GM12891 (cell line): ENCODE data around the gene RANBP9. TPM values are rescaled to one million over a fixed set of nuclear protein-coding genes. Genes with fewer than 3 reads are reported as not detected.

ENCODE experiments used
- DNase-seq: peaks from one replicate; pipeline ENCODE4 v3.0.0; 2011; ENCODE audit warnings: low spot score; ENCODE audit not compliant: insufficient read length
- FAIRE-seq: peaks from 2 replicates; lab custom pipeline; 2011; peaks lifted over from hg19 to GRCh38; lab: Jason Lieb, UNC
- PAX5 ChIP-seq: IDR thresholded peaks from 2 replicates; pipeline ENCODE4 v1.6.1; 2011; ENCODE audit warnings: low read length, moderate library complexity, mild to moderate bottlenecking; ENCODE audit not compliant: insufficient read depth, severe bottlenecking
- POLR2A ChIP-seq: IDR thresholded peaks from 2 replicates; pipeline ENCODE4 v1.6.1; 2011; ENCODE audit warnings: low read depth, low read length, control low read depth
- POLR2AphosphoS5 ChIP-seq: IDR thresholded peaks from 2 replicates; pipeline ENCODE4 v1.6.1; 2011; ENCODE audit warnings: low read depth, low read length, control low read depth
- POU2F2 ChIP-seq: IDR thresholded peaks from 2 replicates; pipeline ENCODE4 v1.6.1; 2011; ENCODE audit warnings: low read depth, mild to moderate bottlenecking, control low read depth, low read length, moderate library complexity
- SPI1 ChIP-seq: IDR thresholded peaks from 2 replicates; pipeline ENCODE4 v1.6.1; 2011; ENCODE audit warnings: low read depth, low read length, control low read depth
- TAF1 ChIP-seq: IDR thresholded peaks from 2 replicates; pipeline ENCODE4 v1.6.1; 2011; ENCODE audit warnings: low read depth, low read length, control low read depth
- polyA plus RNA-seq: library from polyadenylated mRNA; unstranded; fragments of >200 nt; gene quantifications from one replicate; pipeline ENCODE4 v1.2.1, GENCODE V29; 2012; ENCODE audit warnings: low read depth, missing spikeins, inconsistent platforms; ENCODE audit not compliant: missing spikeins

RANBP9 gene
- polyA plus RNA-seq: 19.3 TPM

DNA sequence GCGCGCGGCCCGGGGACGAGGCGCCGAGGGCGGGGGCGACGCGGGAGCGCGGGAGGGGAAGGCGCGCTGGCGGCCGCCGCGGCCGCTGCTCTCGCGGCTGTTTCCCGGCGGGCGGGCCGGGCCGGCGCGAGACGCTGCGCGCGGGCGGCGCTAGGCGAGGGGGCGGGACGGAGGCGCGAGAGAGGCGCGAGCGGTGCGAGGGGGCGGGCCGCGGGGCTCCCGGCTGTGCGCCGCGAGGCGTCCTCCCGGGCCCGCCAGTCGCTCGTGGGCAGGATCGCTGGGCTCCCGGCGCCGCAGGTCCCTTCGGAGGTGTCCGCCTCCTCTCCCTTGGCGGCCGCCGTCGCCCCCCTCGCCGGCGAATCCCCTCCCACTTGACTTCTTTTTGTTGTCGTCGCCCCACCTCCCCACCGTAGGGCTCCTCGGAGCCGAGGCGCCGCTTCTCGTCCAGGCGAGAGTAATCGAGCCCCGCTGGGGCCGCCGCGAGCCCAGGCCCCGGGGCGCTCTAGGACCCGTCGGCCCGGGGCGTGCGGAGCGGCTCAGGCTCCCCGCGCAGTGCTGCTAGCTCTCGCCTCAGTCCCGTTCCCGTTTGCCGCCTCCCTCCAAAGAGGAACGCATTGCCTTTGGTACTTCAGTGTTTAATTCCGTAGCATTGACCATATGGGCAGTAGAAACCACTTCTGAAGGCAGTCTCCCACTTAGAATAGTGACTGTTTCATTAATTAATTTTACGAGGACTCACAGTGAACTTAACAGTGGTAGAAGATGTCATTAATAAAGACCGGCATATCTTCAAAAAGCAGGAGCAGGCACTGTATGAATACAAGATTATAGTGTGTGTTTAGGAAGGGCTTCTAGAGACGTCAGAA, at the start of gene RANBP9:
Gene RANBP9, minus strand, starts transcription at position 103 of the 866 bp plus-strand sequence. CDS start 330 bp downstream, outside the sequence.
- FAIRE-seq (peak; percentile 94), DNase-seq (peak; percentile 77)
- no peak for TF ChIP-seq POLR2AphosphoS5
- TF ChIP-seq TAF1: no peak
- no peak for TF ChIP-seq PAX5
- 0 out of 2 replicates have a peak, but pooled peaks have one; percentile 3 for TF ChIP-seq SPI1
- TF ChIP-seq POLR2A: peak; percentile 47; the same call in 1 of the 2 replicates
- no peak for TF ChIP-seq POU2F2

DNA sequence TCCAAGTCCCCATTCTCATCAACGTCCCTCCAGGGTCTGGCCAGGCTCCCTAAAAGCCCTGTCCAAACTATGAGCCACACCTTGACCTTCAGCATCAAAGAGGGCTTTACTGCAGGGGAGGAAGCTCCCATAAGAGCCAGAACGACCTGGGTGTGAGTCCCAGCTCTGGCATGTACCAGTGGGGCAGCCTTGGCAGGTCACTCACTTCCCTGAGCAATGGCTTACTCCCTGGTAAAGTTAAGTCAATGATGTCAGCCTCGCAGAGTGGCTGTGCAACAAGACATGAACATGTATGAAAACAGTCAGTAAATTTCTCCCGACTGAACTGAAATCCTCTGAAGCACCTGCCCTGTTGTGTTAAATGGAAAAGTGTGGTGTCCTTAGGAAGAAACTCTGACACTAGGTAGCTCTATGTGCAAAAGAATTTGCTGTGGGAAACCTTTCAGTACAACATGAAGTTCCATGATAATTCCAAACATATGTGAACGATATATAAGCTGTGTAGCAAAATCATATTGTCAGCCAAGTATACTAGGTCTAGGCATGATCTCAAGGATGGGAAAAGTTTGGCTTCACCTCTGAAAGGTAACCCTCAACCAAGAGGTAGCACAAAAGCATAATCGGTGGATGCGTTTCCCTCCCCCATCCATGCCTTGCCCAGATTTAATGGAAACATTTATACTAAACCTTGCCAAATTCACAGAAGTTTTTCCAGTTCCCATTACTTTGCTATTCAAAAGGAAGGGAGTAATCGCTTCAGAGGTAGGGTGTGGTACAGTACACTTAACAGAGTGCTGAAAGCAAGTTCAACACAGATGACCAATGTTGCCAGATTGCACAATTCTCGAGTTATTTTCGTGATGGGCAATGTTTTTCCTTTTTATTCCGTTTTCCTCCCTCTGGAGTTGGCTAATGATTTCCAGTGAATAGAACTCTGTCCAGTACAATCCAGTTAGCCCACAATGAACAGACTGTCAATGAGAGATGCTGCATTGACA, 49.0 kb upstream of the RANBP9 start:
- no peak for DNase-seq
- no peak for FAIRE-seq
- no peak for TF ChIP-seq POLR2A

DNA sequence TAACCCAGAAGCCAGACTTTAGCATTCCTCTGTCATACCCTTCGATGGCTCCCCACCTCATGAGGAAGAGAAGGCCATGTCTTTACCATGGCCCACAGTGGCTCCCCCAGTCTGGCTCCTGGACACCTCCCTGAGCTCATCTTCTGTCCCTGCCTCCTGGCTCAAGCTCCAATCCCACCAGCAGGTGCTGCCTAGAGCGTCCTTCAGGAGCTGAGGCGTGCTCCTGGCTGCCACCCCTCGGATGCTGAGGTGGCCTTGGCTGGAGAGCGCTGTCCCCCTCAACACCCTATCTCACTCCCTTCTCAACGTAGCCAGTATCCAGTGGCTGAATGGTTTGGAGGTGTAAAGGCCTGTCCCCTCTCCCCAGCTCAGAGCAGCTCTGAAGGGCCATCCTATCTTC, 47.4 kb upstream of the RANBP9 start:
- no peak for FAIRE-seq
- TF ChIP-seq POU2F2: no peak
- no peak for TF ChIP-seq SPI1
- no peak for TF ChIP-seq POLR2A
- no peak for TF ChIP-seq PAX5
- no peak for TF ChIP-seq POLR2AphosphoS5
- TF ChIP-seq TAF1: no peak
- DNase-seq: no peak

DNA sequence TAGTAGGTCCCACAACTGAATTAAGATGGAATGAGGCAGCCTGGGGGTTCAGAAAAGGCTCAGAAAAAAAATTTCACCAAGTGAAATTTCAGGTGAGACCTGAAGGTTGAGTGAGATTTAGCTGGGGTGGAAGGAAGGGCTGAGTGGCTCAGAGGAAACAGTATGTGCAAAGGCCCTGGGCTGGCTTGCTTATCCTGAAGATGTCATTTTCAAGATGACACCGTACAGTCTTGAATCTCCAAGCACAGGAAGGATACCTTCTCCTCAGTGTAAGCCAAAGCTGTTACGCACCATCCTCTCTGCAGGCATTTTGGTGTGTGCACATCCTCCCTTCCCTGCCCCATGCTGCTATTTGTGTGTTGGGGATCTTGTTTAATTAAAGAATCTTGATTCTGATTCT, 43.0 kb upstream of the RANBP9 start:
- FAIRE-seq (no peak), DNase-seq (no peak)
- TF ChIP-seq SPI1 (no peak), POLR2AphosphoS5 (no peak), POU2F2 (no peak), POLR2A (no peak), TAF1 (no peak), PAX5 (no peak)

DNA sequence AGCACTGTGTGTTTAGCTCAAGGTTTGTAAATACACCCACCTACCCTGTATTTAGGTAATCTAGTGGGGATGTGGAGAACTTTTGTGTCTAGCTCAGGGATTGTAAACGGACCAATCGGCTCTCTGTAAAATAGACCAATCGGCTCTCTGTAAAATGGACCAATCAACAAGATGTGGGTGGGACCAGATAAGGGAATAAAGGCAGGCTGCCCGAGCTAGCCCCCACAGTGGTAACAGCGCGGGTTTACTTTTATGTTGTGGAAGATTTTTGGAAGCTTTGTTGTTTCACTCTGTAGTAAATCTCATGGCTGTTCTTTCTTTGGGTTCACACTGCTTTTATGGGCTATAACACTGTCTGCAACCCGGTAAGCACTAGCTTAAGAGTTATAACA, 32.1 kb upstream of the RANBP9 start:
- DNase-seq: no peak
- TF ChIP-seq POLR2AphosphoS5 (no peak), TAF1 (no peak), POLR2A (no peak), POU2F2 (no peak), PAX5 (no peak), SPI1 (no peak)
- FAIRE-seq: no peak

DNA sequence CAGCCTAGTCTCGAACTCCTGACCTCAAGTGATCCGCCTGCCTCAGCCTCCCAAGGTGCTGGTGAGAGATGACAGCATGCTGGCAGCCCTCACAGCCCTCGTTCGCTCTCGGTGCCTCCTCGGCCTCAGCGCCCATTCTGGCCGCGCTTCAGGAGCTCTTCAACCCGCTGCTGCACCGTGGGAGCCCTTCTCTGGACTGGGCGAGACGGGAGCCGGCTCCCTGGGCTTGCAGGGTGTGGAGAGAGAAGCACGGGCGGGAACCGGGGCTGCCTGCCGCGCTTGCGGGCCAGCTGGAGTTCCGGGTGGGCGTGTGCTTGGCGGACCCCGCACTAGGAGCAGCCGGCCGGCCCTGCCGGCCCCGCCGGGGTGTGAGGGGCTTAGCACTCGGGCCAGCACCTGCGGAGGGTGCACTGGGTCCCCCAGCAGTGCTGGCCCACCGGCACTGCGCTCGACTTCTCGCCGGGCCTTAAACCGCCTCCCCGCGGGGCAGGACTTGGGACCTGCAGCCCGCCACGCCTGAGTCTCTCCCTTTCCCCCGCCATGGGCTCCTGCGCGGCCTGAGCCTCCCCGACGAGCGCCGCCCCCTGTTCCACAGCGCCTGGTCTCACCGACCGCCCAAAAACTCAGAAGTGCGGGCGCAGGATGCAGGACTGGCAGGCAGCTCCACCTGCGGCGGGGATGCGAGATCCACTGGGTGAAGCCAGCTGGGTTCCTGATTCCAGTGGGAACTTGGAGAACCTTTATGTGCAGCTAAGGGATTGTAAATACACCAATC, 31.5 kb upstream of the RANBP9 start:
- no peak for DNase-seq
- no peak for TF ChIP-seq PAX5
- TF ChIP-seq POLR2A: no peak
- no peak for TF ChIP-seq TAF1
- TF ChIP-seq SPI1: no peak
- TF ChIP-seq POLR2AphosphoS5: no peak
- no peak for TF ChIP-seq POU2F2
- FAIRE-seq: no peak

DNA sequence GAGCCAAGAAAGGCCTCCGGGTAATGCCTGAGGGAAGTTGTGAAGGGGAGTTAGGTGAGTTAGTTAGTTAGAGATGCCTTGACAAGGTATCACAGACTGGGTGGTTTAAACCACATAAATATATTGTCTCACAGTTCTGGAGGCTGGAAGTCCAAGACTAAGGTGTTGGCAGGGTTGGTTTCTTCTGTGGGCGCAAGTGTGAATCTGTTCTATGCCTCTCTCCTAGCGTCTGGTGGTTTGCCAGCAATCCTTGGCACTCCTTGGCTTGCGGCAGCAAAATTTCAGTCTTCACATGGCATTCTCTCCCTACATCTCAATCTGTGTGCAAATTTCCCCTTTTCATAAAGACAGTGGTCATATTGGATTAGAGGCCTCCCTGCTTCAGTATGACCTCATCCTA, 29.7 kb upstream of the RANBP9 start:
- FAIRE-seq (no peak), DNase-seq (no peak)
- TF ChIP-seq PAX5: no peak
- no peak for TF ChIP-seq POLR2A
- TF ChIP-seq SPI1: no peak
- no peak for TF ChIP-seq POU2F2
- no peak for TF ChIP-seq TAF1
- TF ChIP-seq POLR2AphosphoS5: no peak

DNA sequence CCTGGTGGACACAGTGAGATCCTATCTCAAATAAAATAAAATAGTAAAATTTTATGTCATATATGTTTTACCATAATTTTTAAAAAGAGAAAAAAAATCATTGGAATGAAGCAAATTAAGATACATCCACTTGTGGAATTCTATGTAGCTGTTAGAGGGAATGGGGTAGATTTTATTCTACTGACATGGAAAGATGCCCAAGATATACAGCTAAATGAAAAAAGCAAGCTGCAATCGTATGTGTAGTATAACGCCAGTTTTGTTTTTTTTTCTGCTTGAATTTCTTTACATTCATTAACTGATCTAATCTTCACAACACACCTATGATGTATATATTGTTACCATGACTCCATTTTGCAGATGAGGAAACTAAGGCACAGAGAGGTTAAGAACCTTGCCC, 23.4 kb upstream of the RANBP9 start:
- FAIRE-seq (no peak), DNase-seq (no peak)
- TF ChIP-seq PAX5: no peak
- no peak for TF ChIP-seq POLR2AphosphoS5
- TF ChIP-seq POU2F2: no peak
- no peak for TF ChIP-seq SPI1
- TF ChIP-seq POLR2A: no peak
- no peak for TF ChIP-seq TAF1

DNA sequence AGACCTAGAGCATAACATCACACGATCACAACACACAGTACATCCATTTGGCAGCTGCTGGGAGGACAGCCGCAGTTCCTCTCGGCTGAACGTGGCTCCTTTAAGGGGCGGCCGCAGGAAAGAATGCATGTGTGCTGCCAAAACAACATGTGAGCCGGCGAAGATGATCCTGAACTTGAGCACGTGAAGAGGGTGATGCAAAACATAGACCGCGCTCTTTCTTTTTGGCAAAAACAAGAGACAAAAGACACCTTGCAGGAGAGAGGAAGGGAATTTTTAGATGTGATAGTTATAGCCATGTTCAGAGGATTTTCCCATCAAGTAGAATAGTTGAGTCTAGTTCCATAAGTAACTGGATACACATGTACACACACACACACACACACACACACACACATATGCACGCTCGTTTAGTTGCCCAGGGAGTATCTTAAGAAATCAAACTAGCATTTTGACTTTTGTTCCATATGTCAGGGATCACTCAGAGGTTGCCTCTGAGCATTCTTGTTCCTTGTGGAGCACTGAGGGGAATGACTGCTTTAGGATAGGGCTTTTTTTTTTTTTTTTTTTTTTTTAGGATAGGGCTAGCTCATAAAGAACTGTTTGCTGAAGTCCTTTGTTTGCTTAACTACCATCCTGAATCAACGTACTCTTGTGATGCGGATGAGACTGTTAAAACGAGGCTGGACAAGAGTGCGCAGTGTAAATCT, 21.7 kb upstream of the RANBP9 start:
- DNase-seq (no peak), FAIRE-seq (no peak)
- TF ChIP-seq PAX5: no peak
- TF ChIP-seq POU2F2: no peak
- no peak for TF ChIP-seq TAF1
- no peak for TF ChIP-seq POLR2A
- no peak for TF ChIP-seq POLR2AphosphoS5
- TF ChIP-seq SPI1: no peak
